Neural progenitor cell (in vitro differentiated cells): ENCODE measurements around the gene RIMOC1. TPM values are rescaled to one million over a fixed set of nuclear protein-coding genes. Genes with fewer than 3 reads are reported as not detected.

ENCODE experiments used
- DNase-seq: peaks from one replicate; pipeline ENCODE4 v3.0.0-alpha.2; 2016; ENCODE audit warnings: low spot score
- H2AFZ ChIP-seq: fragments of 200-600 bp; sonication (generic); replicated peaks from 2 replicates; pipeline ENCODE4 v1.6.1; 2016; ENCODE audit warnings: antibody characterized with exemption
- H3F3A ChIP-seq: fragments of 200-600 bp; sonication (generic); 2 replicates; pipeline ENCODE4 v1.6.1; 2016; ENCODE audit warnings: antibody characterized with exemption, low read depth
- H3K27ac ChIP-seq: fragments of 200-600 bp; sonication (generic); 2 replicates; pipeline ENCODE4 v1.5.1; 2016; ENCODE audit warnings: mild to moderate bottlenecking
- H3K27me3 ChIP-seq: fragments of 200-600 bp; sonication (generic); 2 replicates; pipeline ENCODE4 v1.6.1; 2016; ENCODE audit warnings: mild to moderate bottlenecking, moderate library complexity
- H3K36me3 ChIP-seq: fragments of 200-600 bp; sonication (generic); 2 replicates; pipeline ENCODE4 v1.5.1; 2016
- H3K4me1 ChIP-seq: fragments of 200-600 bp; sonication (generic); 2 replicates; pipeline ENCODE4 v1.6.1; 2016; ENCODE audit warnings: mixed run types
- H3K4me2 ChIP-seq: fragments of 200-600 bp; sonication (generic); 2 replicates; pipeline ENCODE4 v1.6.1; 2016
- H3K4me3 ChIP-seq: fragments of 200-600 bp; sonication (generic); 2 replicates; pipeline ENCODE4 v1.5.1; 2016
- H3K79me2 ChIP-seq: fragments of 200-600 bp; sonication (generic); 2 replicates; pipeline ENCODE4 v1.6.1; 2016; ENCODE audit warnings: low read depth
- H3K9ac ChIP-seq: fragments of 200-600 bp; sonication (generic); 2 replicates; pipeline ENCODE4 v1.6.1; 2016
- H3K9me3 ChIP-seq: fragments of 200-600 bp; sonication (generic); 2 replicates; pipeline ENCODE4 v1.5.1; 2016; ENCODE audit warnings: low read depth
- H4K20me1 ChIP-seq: fragments of 200-600 bp; sonication (generic); 2 replicates; pipeline ENCODE4 v1.6.1; 2016; ENCODE audit warnings: low read depth
- H3K27ac Mint-ChIP-seq: 3 replicates; pipeline ENCODE4 v1.8.0; 2021; ENCODE audit warnings: mixed read lengths
- H3K27me3 Mint-ChIP-seq: 2 replicates; pipeline ENCODE4 v1.8.0; 2022; ENCODE audit warnings: low read depth, mild to moderate bottlenecking, inconsistent platforms, moderate library complexity, mixed read lengths; ENCODE audit not compliant: insufficient read depth
- H3K36me3 Mint-ChIP-seq: 3 replicates; pipeline ENCODE4 v1.8.0; 2021; ENCODE audit warnings: mixed read lengths
- H3K4me1 Mint-ChIP-seq: 3 replicates; pipeline ENCODE4 v1.8.0; 2021; ENCODE audit warnings: mixed read lengths
- H3K4me3 Mint-ChIP-seq: 3 replicates; pipeline ENCODE4 v1.8.0; 2021; ENCODE audit warnings: mild to moderate bottlenecking, moderate library complexity, mixed read lengths
- H3K9me3 Mint-ChIP-seq: 3 replicates; pipeline ENCODE4 v1.8.0; 2020; ENCODE audit warnings: mixed read lengths
- EZH2 ChIP-seq: fragments of 200-600 bp; sonication (generic); IDR thresholded peaks from 2 replicates; pipeline ENCODE4 v1.6.1; 2017; ENCODE audit warnings: antibody characterized with exemption, mild to moderate bottlenecking, moderate library complexity
- EZH2phosphoT487 ChIP-seq: fragments of 200-600 bp; sonication (generic); IDR thresholded peaks from 2 replicates; pipeline ENCODE4 v1.6.1; 2017; ENCODE audit warnings: antibody characterized with exemption
- total RNA-seq: library from RNA; depleted of rRNA; stranded (reverse); fragments of >200 nt; gene quantifications from 2 replicates; pipeline ENCODE4 v1.2.3, GENCODE V29; 2015; ENCODE audit warnings: low replicate concordance
- TF ChIP-seq, protein P1 (sequence below): fragments of 200-600 bp; sonication (generic); IDR thresholded peaks from 2 replicates; pipeline ENCODE4 v1.5.1; 2017; ENCODE audit warnings: antibody characterized with exemption, mild to moderate bottlenecking

Gene RIMOC1
- total RNA-seq, 1 donor from 2014 or later, result 32.7 TPM

DNA sequence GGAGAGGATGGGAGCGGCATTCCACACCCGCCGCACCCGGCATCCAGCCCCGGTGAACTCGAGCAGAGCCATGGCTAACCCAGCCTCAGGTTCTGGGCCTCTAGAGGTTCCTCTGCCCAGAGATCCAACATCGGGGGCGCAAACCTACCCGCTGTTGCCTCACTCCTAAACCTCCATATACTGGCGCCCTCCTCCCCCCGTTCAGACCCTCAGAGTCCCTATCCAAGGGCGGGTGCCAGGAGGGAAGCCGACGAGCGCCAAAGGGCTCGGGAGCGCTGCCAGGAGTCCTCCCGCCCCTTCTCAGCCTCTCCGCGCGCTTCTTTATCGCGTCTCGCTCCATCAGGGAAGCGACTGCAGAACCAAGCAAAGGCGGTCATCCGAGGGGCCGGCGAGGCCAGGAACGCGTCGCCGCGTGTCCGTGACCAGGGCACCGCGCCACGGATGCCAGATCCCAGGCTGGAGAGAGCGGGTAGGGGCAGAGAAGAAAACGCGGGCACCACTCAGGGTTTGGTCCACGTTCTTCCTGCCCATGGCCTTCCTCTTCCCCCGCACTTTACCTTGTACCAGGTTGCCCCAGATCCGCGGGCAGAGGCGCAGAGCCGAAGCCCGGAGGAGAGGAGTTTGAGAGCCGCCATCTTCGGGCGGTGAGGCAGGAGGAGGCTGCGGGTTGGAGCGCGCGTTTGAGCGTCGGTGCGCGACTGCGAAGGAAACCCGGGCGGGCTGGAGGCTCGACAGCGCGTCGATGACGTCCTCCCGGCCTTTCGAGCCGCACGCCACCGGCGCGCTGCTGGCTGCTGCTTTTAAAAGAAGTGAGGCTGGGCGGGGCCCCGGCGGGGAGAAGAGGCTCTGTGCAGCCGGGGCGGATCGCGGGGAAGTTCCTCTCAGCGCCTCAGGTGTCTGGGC, 34.2 kb upstream of the RIMOC1 start, which contains the start of gene OXCT1:
Gene OXCT1, minus strand, starts transcription at position 702 of the 903 bp plus-strand sequence. Its CDS starts 67 bp downstream, at position 635.
- Histone ChIP-seq H3K27me3 (peaks cover 17% of the 10 kb centered on the region), H3K4me3 (peak within 1 kb of the TSS; percentile 77), H3K36me3 (no peaks in the 10 kb centered on the region), H3K79me2 (peaks cover 35% of the 10 kb centered on the region), H2AFZ (peak within 1 kb of the TSS; percentile 99), H3K4me2 (peak within 1 kb of the TSS; percentile 95), H3K9ac (peak within 1 kb of the TSS; percentile 44), H3K9me3 (no peaks in the 10 kb centered on the region), H3K27ac (peak within 1 kb of the TSS; percentile 55), H3F3A (peaks cover 16% of the 10 kb centered on the region), H3K4me1 (no peaks in the 10 kb centered on the region), H4K20me1 (peaks cover 13% of the 10 kb centered on the region)
- Mint-ChIP-seq H3K4me3 (peak within 1 kb of the TSS; percentile 93), H3K4me1 (peaks cover 14% of the 10 kb centered on the region), H3K9me3 (no peaks in the 10 kb centered on the region), H3K36me3 (peaks cover 3% of the 10 kb centered on the region), H3K27ac (peak within 1 kb of the TSS; percentile 34), H3K27me3 (peaks cover 4% of the 10 kb centered on the region)
- peak; percentile 95 for DNase-seq
- TF ChIP-seq, protein P1, sequence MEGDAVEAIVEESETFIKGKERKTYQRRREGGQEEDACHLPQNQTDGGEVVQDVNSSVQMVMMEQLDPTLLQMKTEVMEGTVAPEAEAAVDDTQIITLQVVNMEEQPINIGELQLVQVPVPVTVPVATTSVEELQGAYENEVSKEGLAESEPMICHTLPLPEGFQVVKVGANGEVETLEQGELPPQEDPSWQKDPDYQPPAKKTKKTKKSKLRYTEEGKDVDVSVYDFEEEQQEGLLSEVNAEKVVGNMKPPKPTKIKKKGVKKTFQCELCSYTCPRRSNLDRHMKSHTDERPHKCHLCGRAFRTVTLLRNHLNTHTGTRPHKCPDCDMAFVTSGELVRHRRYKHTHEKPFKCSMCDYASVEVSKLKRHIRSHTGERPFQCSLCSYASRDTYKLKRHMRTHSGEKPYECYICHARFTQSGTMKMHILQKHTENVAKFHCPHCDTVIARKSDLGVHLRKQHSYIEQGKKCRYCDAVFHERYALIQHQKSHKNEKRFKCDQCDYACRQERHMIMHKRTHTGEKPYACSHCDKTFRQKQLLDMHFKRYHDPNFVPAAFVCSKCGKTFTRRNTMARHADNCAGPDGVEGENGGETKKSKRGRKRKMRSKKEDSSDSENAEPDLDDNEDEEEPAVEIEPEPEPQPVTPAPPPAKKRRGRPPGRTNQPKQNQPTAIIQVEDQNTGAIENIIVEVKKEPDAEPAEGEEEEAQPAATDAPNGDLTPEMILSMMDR, result no peak
- TF ChIP-seq EZH2phosphoT487 (no peak), EZH2 (no peak)

DNA sequence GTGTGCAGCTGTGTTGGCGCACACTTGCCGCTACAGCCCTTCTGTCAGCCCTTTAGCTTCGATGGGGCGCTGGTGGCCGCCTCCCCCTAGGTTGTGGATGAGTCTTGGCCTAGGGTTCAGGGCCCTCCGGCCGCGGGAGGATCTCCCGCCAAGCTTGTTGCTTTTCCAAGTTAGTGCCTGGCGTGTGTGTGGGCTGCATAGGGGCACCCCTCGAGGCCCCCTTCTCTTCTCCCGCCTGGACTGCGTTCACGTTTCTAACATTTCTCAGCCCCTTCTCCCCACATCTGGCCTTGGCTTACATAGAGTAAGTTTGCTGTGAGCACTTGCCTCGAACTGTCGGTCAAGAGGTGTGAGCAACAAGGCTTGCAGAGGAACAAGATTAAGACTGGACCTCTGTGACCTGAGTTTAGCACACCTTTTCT, 33.5 kb upstream of the RIMOC1 start:
- H3K27ac Mint-ChIP-seq, result peak overlapping the region; percentile 34
- H3K27me3 Mint-ChIP-seq, result peaks cover 4% of the 10 kb centered on the region
- DNase-seq, result no peak
- Histone ChIP-seq H3K36me3 (no peaks in the 10 kb centered on the region), H4K20me1 (peaks cover 13% of the 10 kb centered on the region), H3K4me1 (no peaks in the 10 kb centered on the region), H3F3A (peaks cover 16% of the 10 kb centered on the region), H3K27me3 (peaks cover 17% of the 10 kb centered on the region), H3K4me2 (peak overlapping the region; percentile 95), H3K9ac (no peak overlapping the region), H3K79me2 (peaks cover 29% of the 10 kb centered on the region), H2AFZ (peak overlapping the region; percentile 99), H3K4me3 (peak overlapping the region; percentile 77), H3K9me3 (no peaks in the 10 kb centered on the region), H3K27ac (no peak overlapping the region)
- peak overlapping the region; percentile 93 for H3K4me3 Mint-ChIP-seq
- TF ChIP-seq EZH2 (peak; percentile 44), EZH2phosphoT487 (no peak)
- H3K36me3 Mint-ChIP-seq, result peaks cover 3% of the 10 kb centered on the region
- no peaks in the 10 kb centered on the region for H3K9me3 Mint-ChIP-seq
- peaks cover 14% of the 10 kb centered on the region for H3K4me1 Mint-ChIP-seq

DNA sequence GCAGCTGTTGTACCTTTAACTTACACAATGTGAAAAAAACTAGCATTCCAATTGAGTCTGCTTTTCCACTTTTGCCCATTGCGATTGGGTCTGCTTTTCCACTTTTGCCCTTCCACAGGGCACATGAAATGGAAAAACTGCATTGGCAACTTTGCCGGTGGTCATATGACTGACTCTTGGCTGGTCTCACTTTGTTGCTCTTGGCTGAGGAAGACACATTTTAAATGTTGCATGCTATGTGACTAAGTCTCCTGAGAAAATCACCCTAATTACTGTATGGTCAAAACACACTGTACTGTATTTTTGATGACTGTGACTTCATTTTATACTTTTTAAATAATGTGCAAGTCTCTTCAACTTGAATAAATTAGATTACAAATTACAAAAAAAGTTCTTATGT, 32.3 kb upstream of the RIMOC1 start:
- Mint-ChIP-seq H3K27ac (no peak overlapping the region), H3K4me1 (peaks cover 14% of the 10 kb centered on the region), H3K27me3 (peaks cover 4% of the 10 kb centered on the region), H3K9me3 (no peaks in the 10 kb centered on the region), H3K4me3 (no peak overlapping the region), H3K36me3 (peaks cover 3% of the 10 kb centered on the region)
- no peaks in the 10 kb centered on the region for H3K9me3 ChIP-seq
- H3K9ac ChIP-seq, result no peak overlapping the region
- H3K36me3 ChIP-seq, result no peaks in the 10 kb centered on the region
- TF ChIP-seq, protein P1, result no peak
- TF ChIP-seq EZH2phosphoT487 (no peak), EZH2 (no peak)
- H3K27me3 ChIP-seq, result peaks cover 17% of the 10 kb centered on the region
- H4K20me1 ChIP-seq, result peaks cover 5% of the 10 kb centered on the region
- H3F3A ChIP-seq, result peaks cover 16% of the 10 kb centered on the region
- H3K4me2 ChIP-seq, result no peak overlapping the region
- H3K27ac ChIP-seq, result no peak overlapping the region
- no peaks in the 10 kb centered on the region for H3K4me1 ChIP-seq
- no peak for DNase-seq
- H2AFZ ChIP-seq, result no peak overlapping the region
- no peak overlapping the region for H3K4me3 ChIP-seq
- H3K79me2 ChIP-seq, result peaks cover 18% of the 10 kb centered on the region
